ENCODE data around the gene SLTM.
"Not testable (repeated sequence)": the region's sequence is repeated elsewhere in the genome, so short reads cannot be mapped to it uniquely, and the experiment has no call there.

Gene SLTM

DNA sequence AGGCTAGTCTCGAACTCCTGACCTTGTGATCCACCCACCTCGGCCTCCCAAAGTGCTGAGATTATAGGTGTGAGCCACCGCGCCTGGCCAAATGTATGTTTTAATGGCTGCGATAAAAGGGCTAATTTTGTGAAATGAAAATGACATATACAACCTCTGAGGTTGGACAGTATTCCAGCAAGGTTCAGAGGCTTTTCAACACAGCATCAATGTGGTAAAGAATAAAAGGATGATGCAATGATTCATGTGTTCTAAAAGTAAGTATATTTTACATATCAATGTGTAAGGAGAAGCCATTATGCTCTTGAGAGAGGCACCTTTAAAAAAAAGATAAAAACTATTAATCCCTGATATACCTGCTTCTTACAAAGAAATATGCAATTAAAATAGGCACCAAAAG, 6.7 kb downstream of the SLTM start:
- DNase-seq (ENCODE audit: low spot score), result no peak

DNA sequence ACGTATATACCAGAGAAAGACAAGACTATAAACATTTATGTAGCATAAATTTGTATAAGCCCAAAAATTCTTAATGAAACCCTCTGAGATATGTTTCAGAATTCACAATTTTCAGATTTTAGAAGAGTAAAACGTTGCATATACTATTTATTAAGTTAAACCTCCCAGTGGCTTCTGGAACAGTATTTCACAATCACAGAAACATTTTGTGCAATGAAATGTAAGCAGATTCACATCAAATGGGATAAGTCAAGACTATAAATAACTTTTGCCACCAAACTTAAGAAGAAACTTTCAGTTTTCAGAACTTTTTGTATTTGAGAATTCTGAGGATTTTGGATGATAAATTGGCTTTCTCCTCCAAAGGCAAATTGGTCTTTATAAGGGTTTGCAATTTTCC, 9.2 kb downstream of the SLTM start:
- no peak for DNase-seq (ENCODE audit: low spot score)

DNA sequence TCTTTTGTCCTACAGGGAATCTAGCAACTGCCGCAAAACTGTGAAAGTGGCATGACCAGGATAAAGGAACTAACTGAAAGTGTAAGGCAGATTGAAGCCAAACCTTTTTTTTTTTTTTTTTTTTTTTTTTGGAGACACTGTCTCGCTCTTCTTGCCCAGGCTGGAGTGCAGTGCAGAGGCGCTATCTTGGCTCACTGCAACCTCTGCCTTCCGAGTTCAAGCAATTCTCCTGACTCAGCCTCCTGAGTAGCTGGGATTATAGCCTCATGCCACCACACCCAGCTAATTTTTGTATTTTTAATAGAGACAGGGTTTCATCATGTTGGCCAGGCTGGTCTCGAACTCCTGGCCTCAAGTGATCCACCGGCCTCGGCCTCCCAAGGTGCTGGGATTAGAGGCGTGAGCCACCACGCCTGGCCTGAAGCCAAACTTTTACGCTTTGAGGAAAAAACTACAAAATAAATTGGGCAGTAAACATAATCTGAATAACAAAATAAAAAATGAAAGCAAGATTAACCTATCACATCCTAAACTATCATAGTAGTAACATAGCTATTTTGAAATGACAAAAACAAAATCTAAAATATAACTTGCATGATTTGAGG, 9.7 kb downstream of the SLTM start:
- no peak for DNase-seq (ENCODE audit: low spot score)

DNA sequence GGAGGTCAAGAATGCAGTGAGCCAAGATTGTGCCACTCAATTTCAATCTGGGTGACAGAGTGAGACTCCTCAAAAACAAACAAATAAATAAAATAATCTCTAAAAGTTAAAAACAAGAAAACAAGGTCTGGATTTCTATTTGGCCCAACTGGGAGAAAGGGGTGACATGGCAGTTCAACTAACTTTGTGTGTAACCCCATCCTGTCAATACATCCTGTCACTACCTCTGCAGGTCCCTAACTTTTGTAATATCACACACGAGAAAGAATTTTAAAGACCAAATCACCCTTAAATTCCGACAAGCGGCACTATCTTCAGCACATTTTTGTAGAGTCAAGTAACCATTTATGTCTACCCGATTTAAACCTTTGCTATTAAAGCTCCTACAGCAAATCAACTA, 10.2 kb downstream of the SLTM start:
- no peak for DNase-seq (ENCODE audit: low spot score)

DNA sequence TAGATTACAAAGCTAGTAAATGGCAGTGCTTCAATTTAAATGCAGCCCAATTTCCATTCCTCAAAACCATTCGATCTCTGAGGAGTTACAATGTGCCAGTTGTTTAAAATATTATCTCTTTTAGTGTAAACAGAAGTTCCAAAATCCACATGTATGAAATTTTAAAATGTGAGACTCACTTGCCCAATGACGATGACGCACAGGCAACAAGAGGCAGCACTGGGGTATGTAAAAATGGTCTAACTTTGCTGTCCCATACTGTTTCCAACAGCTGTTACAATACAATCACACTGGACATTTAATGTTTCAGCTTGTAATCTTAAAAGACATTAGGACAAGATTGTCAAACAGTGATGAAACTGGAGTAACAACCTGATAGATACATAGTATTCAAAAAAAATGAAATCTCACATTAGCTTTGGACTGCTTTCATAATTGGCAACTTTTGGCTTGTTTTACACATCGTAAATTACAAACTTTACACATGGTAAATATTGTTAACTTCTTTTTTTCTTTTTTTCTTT, 12.2 kb downstream of the SLTM start:
- DNase-seq (ENCODE audit: low spot score), result no peak

DNA sequence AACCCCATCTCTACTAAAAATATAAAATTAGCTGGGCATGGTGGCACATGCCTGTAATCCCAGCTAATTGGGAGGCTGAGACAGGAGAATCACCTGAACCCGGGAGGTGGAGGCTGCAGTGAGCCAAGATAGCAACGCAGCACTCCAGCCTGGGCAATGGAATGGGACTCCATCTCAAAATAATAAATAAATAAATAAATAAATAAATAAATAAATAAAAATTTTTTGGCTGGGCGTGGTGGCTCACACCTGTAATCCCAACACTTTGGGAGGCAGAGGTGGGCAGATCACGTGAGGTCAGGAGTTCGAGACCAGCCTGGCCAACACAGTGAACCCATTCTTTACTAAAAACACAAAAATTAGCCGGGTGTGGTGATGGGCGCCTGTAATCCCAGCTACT, 13.0 kb downstream of the SLTM start:
- DNase-seq (ENCODE audit: low spot score), result not testable (repeated sequence)

DNA sequence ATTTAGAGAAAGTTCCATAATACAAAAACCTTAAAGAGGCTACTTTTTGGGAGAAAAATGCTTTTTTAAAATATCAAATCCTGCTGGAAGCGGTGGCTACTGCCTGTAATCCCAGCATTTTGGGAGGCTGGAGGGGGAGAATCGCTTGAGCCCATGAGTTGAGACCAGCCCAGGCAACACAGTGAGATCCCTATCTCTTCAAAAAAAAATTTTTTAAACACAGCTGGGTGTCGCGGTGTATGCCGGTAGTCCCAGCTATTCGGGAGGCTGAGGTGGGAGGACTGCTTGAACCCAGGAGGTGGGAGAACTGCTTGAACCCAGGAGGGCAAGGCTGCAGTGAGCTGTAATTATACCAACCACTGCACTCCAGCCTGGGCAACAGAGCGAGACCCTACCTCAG, 14.2 kb downstream of the SLTM start:
- DNase-seq (ENCODE audit: low spot score), result no peak

DNA sequence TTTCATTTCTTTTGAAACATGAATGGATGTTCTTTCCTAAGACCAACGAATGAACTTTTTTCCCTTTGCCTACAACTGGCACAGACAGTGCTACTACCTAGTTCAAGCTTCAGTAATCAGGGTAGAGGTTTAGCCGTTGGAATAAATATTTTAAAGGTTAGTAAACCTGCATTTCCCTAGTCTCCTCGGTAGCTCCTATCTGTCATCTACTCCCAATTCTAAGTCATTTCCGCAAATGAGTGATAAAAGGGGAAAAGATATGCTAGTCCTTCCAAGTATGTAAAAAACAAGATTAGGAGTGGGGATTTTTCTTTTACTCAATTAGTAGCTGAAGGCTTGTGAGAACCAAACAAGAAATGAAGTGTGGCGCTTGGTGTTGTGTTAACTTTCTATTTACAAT, 15.2 kb downstream of the SLTM start:
- no peak for DNase-seq (ENCODE audit: low spot score)

DNA sequence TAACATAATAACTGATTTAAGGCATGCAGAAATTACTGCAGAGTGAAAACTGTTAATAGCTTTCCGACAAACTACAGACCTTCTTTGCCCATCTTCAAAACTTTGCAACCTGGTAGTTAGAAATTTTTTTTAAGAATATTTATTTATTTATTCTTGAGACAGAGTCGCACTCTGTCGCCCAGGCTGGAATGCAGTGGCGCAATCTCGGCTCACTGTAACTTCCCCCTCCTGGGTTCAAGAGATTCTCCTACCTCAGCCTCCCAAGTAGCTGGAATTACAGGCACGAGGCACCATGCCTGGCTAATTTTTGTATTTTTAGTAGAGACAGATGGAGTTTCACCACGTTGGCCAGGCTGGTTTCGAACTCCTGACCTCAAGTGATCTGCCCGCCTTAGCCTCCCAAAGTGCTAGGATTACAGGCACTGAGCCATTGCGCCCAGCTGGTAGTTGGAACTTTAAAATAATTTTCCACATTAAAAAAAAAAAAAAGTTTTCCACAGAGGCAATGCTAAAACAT, 15.8 kb downstream of the SLTM start:
- not testable (repeated sequence) for DNase-seq (ENCODE audit: low spot score)

DNA sequence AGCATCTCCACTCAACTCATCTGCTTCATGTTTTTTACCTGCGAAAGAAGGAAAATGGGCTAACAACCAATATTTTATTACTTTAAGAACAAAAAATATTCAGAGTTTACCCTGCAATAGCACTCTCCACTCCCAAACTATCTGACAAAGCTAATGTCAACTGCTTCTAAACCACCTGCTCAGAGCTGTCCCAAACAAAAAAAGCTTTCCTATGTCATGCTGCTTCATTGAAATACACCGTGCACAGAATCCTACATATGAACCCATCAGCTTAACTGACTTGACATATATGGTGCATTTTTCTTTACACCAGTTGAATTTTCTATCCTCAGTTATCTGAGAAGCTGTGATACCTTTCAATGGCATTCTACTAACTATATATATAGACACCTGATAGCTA, 16.5 kb downstream of the SLTM start:
- no peak for DNase-seq (ENCODE audit: low spot score)

DNA sequence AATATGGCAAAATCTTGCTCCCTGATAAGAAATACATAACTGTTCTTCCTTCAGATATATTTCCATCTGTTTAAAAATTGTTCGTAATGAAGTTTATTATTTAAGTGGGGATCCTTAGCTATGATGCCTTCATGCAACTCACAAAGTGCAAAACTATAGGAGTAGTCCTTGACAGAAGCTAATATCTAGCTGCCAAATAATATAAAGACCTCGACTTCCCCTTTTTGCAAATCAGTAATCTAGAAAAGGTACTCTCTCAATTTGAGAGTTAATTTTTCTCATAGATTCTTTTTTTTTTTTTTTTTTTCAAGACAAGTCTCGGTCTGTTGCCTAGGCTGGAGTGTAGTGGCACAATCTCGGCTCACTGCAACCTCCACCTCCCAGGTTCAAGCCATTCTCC, 23.0 kb downstream of the SLTM start:
- no peak for DNase-seq (ENCODE audit: low spot score)

DNA sequence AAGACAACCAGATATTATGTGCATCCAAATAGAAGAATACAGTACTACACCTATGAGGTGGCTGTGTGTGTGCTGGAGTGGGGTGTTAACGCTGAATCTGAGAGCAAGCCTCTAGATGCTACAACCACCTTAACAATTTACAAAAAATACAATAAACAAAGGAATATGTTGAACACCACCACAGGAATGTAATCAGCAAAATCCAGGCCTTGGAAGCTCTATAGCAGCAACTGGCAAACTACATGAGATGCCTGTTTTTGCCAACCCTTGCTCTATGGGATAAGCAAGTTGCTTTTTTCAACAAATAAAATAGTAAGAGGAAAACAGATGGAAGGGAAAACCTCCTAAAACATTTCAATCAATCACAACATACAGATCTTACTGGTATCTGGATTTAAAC, 23.9 kb downstream of the SLTM start:
- no peak for DNase-seq (ENCODE audit: low spot score)

DNA sequence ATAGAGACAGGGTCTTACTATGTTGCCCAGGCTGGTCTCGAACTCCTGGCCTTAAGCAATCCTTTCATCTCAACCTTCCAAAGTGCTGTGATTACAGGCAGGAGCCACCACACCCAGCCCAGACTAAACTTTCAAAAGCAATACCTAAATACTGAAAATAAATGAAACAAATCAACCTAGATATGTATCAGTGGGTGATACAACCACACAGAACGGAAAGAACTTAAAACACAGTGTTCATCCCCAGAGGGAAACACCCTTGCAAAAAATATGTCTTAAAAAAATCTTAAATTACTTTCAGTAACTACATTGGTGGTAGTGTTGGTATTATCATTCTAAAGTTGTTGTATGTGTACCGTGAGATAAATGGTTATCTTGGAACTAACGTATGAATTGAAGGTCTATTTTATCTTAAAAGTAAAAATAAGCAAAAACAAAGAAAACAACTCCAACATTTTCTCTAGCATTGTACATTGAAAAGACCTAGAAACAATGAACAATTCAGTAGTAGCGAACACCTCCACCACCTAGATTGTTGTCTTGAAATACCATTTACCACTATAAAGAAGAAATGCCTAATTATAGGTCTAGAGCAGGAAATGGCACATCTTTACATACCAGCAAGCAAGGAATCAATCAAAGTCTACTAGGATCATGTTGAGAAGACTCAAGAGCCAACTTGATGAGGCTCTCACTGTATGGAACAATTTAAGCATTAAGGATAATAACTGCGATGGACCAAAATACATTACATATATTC, 24.7 kb downstream of the SLTM start:
- no peak for DNase-seq (ENCODE audit: low spot score)

DNA sequence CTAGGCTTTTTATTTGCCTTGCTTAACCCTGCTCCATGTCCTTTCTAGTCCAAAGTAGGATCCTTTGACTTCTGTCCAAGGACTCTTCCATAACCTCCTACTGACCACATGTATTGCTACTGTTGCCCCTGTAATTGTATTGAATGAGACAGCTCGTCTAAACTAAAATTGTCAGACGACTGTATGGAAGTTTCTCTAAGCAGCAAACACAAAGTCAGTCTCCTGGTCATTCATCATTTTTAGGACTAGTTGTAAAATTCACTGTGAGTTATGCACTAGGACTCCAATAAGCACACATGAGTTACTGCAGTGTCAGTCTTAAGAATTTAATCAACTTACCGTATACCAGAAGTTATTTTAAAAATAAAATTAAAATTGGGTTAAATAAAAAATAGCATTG, 32.8 kb downstream of the SLTM start:
- no peak for DNase-seq (ENCODE audit: low spot score)

DNA sequence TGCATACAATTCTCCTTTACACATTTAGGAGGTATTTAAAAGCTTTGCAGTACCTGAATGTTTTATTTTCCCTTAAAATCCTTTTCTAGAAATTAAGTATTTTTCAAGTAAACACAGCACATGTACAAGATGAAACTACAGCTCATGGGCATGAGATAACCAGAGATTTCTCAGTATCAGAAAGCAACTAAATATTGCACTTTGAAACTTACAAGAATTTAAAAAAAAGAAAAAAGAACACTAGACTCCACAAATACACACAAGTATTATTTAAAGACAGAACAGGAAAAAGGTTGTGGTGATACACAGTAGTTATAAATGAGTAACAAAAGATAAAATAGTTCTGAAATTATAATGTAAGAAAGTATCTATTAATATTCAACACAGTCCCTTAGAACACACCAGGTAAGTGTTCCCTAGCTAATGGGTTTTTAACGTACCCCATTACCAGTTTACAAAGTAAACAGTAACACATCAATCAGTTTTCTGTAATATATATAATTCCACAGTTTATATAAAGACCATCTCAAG, 35.3 kb downstream of the SLTM start:
- DNase-seq (ENCODE audit: low spot score), result no peak

DNA sequence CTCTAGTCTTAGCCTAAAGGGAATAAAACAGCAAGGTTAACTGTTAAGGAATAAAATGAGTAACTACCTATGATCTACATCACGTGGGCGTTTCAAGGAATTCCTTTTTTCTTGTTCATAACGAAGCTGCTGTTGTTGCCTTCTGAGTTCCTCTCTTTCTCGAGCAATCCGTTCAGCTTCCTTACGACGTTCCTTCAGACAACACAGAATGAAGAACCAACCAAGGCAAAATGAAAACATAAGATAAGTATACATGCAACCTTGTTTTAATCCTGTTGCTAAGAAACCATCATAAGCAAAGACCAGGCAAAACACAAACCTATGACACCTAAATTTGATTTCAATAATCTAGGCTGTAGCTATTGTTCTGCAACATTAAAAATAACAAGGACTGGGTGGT, 44.1 kb downstream of the SLTM start:
- no peak for DNase-seq (ENCODE audit: low spot score)

DNA sequence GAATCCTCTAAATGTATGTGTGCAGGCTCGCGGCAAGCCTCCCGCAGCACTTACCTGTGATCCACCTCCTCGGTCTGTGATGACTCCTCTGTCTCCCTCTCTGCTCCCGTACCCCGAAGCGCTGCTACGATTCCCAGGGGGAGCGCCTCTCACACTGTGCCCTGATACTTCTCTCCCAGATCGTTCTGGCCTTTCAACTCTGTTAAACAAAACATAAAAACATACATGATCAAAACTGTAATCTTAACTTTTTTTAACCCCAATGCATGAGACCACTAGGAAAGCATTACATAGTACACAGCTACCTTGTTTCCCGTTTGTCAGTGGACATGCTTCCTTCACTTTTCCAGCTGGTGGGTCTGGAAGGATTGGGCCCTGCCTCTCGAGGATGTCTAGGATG, 46.6 kb downstream of the SLTM start:
- DNase-seq (ENCODE audit: low spot score), result no peak

DNA sequence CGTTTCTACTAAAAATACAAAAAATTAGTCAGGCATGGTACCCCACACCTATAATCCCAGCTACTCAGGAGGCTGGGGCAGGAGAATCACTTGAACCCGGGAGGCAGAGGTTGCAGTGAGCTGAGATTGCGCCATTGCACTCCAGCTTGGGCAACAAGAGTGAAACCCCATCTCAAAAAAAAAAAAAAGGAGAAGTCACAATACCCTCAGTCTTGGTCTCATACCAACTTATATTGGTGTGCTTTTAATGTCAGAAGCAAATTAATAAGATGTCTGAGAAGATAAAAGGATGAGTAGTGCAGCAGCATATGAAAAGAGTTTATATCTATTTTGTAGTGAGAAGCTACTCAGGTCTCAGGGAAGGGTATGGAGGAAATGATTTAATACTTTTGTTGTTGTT, 49.6 kb downstream of the SLTM start:
- not testable (repeated sequence) for DNase-seq (ENCODE audit: low spot score)

DNA sequence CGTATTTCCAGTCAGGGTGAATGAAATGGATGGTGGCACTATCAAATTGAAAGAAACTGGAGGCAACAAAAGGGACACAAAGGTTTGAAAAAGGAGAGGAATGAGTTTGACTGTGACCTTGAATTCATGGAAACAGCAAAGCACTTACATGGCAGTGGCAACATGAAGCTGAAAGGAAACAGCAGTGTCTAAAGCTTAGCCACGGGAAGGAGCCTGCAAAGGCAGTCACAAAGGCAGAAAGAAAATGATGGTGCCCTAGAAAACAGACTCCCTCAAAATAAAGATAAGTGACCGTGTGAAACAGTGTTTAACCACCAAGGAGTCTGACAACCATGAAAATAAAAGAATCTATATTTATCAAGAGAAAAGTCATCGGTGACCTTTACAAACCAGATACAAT, 51.2 kb downstream of the SLTM start:
- DNase-seq (ENCODE audit: low spot score), result no peak

DNA sequence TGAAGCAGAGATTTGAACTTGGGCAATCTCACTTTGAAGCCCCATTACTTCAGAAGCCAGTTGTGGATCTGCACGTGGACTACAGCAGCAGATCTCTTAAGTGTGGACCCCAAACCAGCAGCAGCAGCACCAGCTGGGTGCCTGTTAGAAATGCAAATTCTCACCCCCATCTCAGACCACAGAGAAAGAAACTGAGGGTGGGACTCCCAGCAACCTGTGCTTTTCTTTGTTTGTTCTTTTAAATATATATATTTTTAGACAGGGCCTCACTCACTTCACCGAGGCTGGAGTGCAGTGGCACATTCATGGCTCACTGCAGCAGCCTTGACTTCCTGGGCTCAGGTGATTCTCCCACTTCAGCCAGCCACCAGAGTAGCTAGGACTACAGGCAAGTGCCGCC, 53.2 kb downstream of the SLTM start:
- DNase-seq (ENCODE audit: low spot score), result no peak

DNA sequence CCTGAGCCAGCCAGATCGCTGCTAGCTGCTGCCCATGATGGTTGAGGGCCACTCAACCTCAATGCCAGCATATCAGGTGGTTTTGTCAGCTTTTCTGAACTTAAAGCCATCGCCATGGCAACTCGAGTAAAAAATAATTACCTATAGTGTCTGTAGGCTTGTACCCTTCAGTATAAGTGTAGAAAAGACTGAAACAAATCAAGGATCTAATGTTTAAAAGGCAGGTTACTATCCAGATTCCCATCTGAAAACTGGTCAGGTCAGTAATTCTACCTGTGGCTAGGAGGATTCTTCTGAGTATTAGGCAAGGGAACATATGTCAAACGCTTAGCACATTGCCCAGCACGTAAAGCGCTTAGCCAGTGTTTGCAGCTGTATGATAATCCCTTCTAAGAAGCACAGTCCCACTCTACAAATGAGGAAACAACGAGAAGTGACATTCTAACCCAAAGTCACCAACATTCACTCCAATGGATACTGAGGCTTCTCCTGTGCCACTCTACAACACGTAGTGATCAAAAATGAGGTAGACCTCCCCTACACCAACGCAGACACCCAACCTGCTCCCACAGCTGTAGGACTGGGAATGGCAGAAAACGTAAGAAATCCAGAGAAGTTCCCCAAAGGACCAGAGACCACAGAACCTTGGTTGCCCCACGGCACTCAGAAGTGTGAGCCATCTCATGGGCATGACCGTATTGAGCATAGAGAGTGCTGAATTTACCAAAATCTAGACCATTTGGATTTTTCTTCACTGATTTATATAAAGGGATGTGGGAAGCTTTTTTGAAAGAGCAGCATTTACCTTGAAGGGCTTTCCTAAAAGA, 55.3 kb downstream of the SLTM start:
- no peak for DNase-seq (ENCODE audit: low spot score)

DNA sequence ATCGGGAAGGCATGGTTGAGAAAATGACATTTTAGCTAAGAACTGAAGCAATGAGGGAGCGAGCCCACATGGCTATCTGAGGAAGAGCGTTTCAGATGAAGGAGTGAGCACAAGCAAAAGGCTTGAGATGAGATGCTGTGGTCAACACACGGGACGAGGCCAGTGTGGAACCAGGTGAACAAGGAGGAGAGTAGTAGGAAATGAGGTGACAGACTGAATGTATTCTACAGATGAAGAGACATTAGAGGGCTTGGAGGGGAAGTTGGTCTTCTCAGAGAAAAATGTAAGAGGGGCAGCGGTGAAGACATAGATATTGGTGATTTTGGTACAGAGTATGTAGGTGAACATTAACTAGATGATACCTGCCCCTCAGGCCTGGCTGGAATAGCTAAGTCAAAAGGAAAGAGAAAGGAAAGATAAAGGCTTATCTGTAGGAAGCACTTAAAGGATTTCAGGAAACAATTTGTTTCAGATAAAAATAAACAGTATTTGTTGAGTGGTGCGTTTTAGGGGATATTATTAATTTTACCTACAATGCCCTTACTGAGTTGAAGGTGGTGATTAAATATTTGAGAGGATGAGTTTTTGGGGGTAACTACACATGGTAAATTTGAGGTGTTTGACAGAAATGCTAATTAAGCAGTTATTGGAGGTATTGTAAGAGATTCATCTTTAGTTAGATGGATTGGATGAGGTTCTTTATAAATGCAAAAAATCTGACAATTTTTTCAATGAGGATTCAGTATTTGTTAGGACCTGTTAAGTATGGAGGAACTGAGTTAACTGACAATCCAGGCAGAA, 57.0 kb downstream of the SLTM start:
- DNase-seq (ENCODE audit: low spot score), result no peak
